RWPE2 (cell line): ENCODE results near the gene DMRTA2.

Experiments used
- ATAC-seq: fragments of 200-7000 bp; cut with Tn5 transposase; 3 replicates; pipeline ENCODE4 v1.9.1; 2021; ENCODE audit warnings: low read depth
- DNase-seq: peaks from one replicate; pipeline ENCODE4 v3.0.0-alpha.2; 2020; ENCODE audit warnings: low spot score
- H3K27ac ChIP-seq: fragments of 450-650 bp; 2 replicates; pipeline ENCODE4 v1.5.1; 2017; ENCODE audit warnings: mild to moderate bottlenecking; ENCODE audit not compliant: poor library complexity, severe bottlenecking
- H3K27me3 ChIP-seq: fragments of 250-450 bp; sonication (Bioruptor Pico); 2 replicates; pipeline ENCODE4 v1.5.1; 2021; ENCODE audit warnings: mild to moderate bottlenecking, moderate library complexity; ENCODE audit not compliant: insufficient read depth, poor library complexity, severe bottlenecking
- H3K36me3 ChIP-seq: fragments of 250-450 bp; sonication (Bioruptor Pico); 2 replicates; pipeline ENCODE4 v1.5.1; 2020; ENCODE audit warnings: low read depth, mild to moderate bottlenecking, moderate library complexity
- H3K4me1 ChIP-seq: fragments of 250-450 bp; sonication (Bioruptor Pico); 2 replicates; pipeline ENCODE4 v1.5.1; 2021; ENCODE audit warnings: mild to moderate bottlenecking, moderate library complexity; ENCODE audit not compliant: insufficient read depth, poor library complexity, severe bottlenecking
- H3K4me3 ChIP-seq: fragments of 250-450 bp; sonication (Bioruptor Pico); 2 replicates; pipeline ENCODE4 v1.5.1; 2021; ENCODE audit warnings: mild to moderate bottlenecking, moderate library complexity; ENCODE audit not compliant: severe bottlenecking
- H3K9me3 ChIP-seq: fragments of 250-450 bp; sonication (Bioruptor Pico); 2 replicates; pipeline ENCODE4 v1.5.1; 2021; ENCODE audit warnings: mild to moderate bottlenecking, moderate library complexity; ENCODE audit not compliant: severe bottlenecking
- CTCF ChIP-seq: fragments of 450-650 bp; IDR thresholded peaks from one replicate; pipeline ENCODE4 v1.5.1; 2017; ENCODE audit warnings: mild to moderate bottlenecking, moderate library complexity; ENCODE audit not compliant: poor library complexity, severe bottlenecking

DMRTA2 gene

GRCh38 chr1:50427086-50427817 is 4.0 kb upstream of the DMRTA2 start:
- Histone ChIP-seq H3K27ac (no peak overlapping the region), H3K4me1 (no peaks in the 10 kb centered on the region), H3K4me3 (no peak overlapping the region), H3K27me3 (peaks cover 97% of the 10 kb centered on the region), H3K36me3 (no peaks in the 10 kb centered on the region), H3K9me3 (no peaks in the 10 kb centered on the region)
- no peak for ATAC-seq
- TF ChIP-seq CTCF, result no peak
- no peak for DNase-seq

GRCh38 chr1:50426702-50427085 is 3.5 kb upstream of the DMRTA2 start:
- Histone ChIP-seq H3K4me3 (no peak overlapping the region), H3K27me3 (peaks cover 100% of the 10 kb centered on the region), H3K9me3 (no peaks in the 10 kb centered on the region), H3K27ac (no peak overlapping the region), H3K36me3 (no peaks in the 10 kb centered on the region), H3K4me1 (no peaks in the 10 kb centered on the region)
- ATAC-seq (no peak), DNase-seq (no peak)
- no peak for TF ChIP-seq CTCF

- H3K27ac ChIP-seq, result no peak overlapping the region
- TF ChIP-seq CTCF, result no peak
- H3K36me3 ChIP-seq, result no peaks in the 10 kb centered on the region
- no peaks in the 10 kb centered on the region for H3K9me3 ChIP-seq
- peaks cover 100% of the 10 kb centered on the region for H3K27me3 ChIP-seq
- ATAC-seq, result no peak
- DNase-seq, result no peak
- H3K4me1 ChIP-seq, result no peaks in the 10 kb centered on the region
- no peak overlapping the region for H3K4me3 ChIP-seq
Measured at GRCh38 chr1:50426108-50426700, 3.0 kb upstream of the DMRTA2 start.

GRCh38 chr1:50425376-50426107 is 2.3 kb upstream of the DMRTA2 start:
- no peak overlapping the region for H3K27ac ChIP-seq
- DNase-seq (no peak), ATAC-seq (peak; percentile 54; the same call in 2 of the 3 replicates)
- H3K27me3 ChIP-seq, result peaks cover 100% of the 10 kb centered on the region
- no peaks in the 10 kb centered on the region for H3K9me3 ChIP-seq
- TF ChIP-seq CTCF, result no peak
- no peak overlapping the region for H3K4me3 ChIP-seq
- H3K4me1 ChIP-seq, result no peaks in the 10 kb centered on the region
- no peaks in the 10 kb centered on the region for H3K36me3 ChIP-seq
